HG03064 (cell line): ENCODE data around the gene KCTD21.
"Not testable (repeated sequence)": the region's sequence is repeated elsewhere in the genome, so short reads cannot be mapped to it uniquely, and the experiment has no call there.

ENCODE experiments used
- ATAC-seq: cut with Tn5 transposase; IDR thresholded peaks from one replicate; pipeline ENCODE4 v1.9.1; 2021; ENCODE audit warnings: low read depth; ENCODE audit not compliant: unreplicated experiment

KCTD21 gene

GRCh38 chr11:78179459-78180071 is 8.9 kb downstream of the KCTD21 start:
- no peak for ATAC-seq

- ATAC-seq = no peak
These were observed 11.2 kb downstream of the KCTD21 start for GRCh38 chr11:78177216-78177615.

- no peak for ATAC-seq
These were observed 11.8 kb downstream of the KCTD21 start for GRCh38 chr11:78176605-78177141.

- ATAC-seq = not testable (repeated sequence)
These were observed 12.6 kb downstream of the KCTD21 start for GRCh38 chr11:78175862-78176261.

GRCh38 chr11:78171951-78172350 is 16.5 kb downstream of the KCTD21 start:
- ATAC-seq = no peak

- ATAC-seq = no peak
These were observed 17.4 kb downstream of the KCTD21 start for GRCh38 chr11:78170874-78171549.

- no peak for ATAC-seq
These were observed 18.0 kb downstream of the KCTD21 start for GRCh38 chr11:78170413-78170812.

- no peak for ATAC-seq
These were observed 19.6 kb downstream of the KCTD21 start for GRCh38 chr11:78168539-78169477.

- ATAC-seq = no peak
These were observed 21.5 kb downstream of the KCTD21 start for GRCh38 chr11:78166855-78167469.

- ATAC-seq = no peak
These were observed 24.0 kb downstream of the KCTD21 start for GRCh38 chr11:78164471-78164870.

GRCh38 chr11:78163828-78164227 is 24.6 kb downstream of the KCTD21 start:
- ATAC-seq = no peak

GRCh38 chr11:78161962-78162371 is 26.5 kb downstream of the KCTD21 start:
- ATAC-seq = no peak

GRCh38 chr11:78161346-78161745 is 27.1 kb downstream of the KCTD21 start:
- ATAC-seq = no peak

GRCh38 chr11:78160557-78160956 is 27.9 kb downstream of the KCTD21 start:
- ATAC-seq = no peak

- ATAC-seq = no peak
These were observed 29.3 kb downstream of the KCTD21 start for GRCh38 chr11:78158987-78159652.

GRCh38 chr11:78156127-78156844 is 32.1 kb downstream of the KCTD21 start:
- no peak for ATAC-seq

GRCh38 chr11:78151804-78152203 is 36.6 kb downstream of the KCTD21 start:
- ATAC-seq = no peak

DNA sequence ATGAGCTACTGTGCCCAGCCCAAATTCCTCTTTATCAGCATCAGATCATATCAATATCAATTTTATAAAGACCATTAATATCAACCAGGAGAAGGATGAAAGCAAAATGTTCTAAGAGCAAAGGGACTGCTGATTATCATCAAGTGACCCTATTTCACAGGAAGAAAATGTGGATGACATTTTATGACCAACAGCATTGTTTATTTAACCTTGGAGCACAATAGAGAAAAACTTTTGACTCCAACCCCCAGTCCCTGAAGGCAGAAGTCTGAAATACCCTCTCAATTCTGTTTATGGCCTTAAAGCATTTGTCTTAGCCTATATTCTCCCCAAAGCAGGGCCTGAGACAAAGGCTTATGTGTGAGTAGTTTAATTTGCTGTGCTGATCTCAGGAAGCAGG is 37.7 kb downstream of the KCTD21 start:
- ATAC-seq = no peak

GRCh38 chr11:78150346-78150745 is 38.1 kb downstream of the KCTD21 start:
- ATAC-seq = no peak
